T-helper 9 cell (primary cell): ENCODE results near the gene ADSS2.

Experiments
- DNase-seq: peaks from one replicate; pipeline ENCODE4 v3.0.0-alpha.2; 2020

ADSS2 gene

GRCh38 chr1:244362476-244362875, 89.2 kb downstream of the ADSS2 start:
- no peak for DNase-seq

GRCh38 chr1:244361764-244362473, 89.8 kb downstream of the ADSS2 start:
- no peak for DNase-seq
